Neural crest cell (in vitro differentiated cells): ENCODE results near the gene A2M. TPM values are rescaled to one million over a fixed set of nuclear protein-coding genes. Genes with fewer than 3 reads are reported as not detected.

Experiments used
- DNase-seq: peaks from one replicate; pipeline ENCODE4 v3.0.0; 2021; ENCODE audit warnings: low read depth, mixed read lengths, low spot score
- H3K27ac Mint-ChIP-seq: one replicate; pipeline ENCODE4 v1.8.0; 2021; ENCODE audit warnings: mild to moderate bottlenecking, mixed read lengths; ENCODE audit not compliant: unreplicated experiment
- H3K27me3 Mint-ChIP-seq: 2 replicates; pipeline ENCODE4 v1.8.0; 2021; ENCODE audit warnings: low read depth, mild to moderate bottlenecking, mixed read lengths
- H3K36me3 Mint-ChIP-seq: 2 replicates; pipeline ENCODE4 v1.8.0; 2021; ENCODE audit warnings: low read depth, mild to moderate bottlenecking, mixed read lengths
- H3K4me1 Mint-ChIP-seq: 2 replicates; pipeline ENCODE4 v1.8.0; 2021; ENCODE audit warnings: mixed read lengths
- H3K4me3 Mint-ChIP-seq: one replicate; pipeline ENCODE4 v1.8.0; 2021; ENCODE audit warnings: mild to moderate bottlenecking, mixed read lengths
- H3K9me3 Mint-ChIP-seq: 2 replicates; pipeline ENCODE4 v1.8.0; 2021; ENCODE audit warnings: mixed read lengths
- total RNA-seq: library from RNA; stranded (reverse); gene quantifications from 2 replicates; pipeline ENCODE4 v1.2.1, GENCODE V29; 2021
- TF ChIP-seq, protein P1 (sequence below): fragments of 200-600 bp; sonication (generic); conservative IDR thresholded peaks from 2 replicates; pipeline ENCODE4 v1.5.0; 2021; ENCODE audit warnings: antibody characterized with exemption, mild to moderate bottlenecking

The A2M gene
- total RNA-seq, 1 donor from 2014 or later: 66.4 TPM

DNA sequence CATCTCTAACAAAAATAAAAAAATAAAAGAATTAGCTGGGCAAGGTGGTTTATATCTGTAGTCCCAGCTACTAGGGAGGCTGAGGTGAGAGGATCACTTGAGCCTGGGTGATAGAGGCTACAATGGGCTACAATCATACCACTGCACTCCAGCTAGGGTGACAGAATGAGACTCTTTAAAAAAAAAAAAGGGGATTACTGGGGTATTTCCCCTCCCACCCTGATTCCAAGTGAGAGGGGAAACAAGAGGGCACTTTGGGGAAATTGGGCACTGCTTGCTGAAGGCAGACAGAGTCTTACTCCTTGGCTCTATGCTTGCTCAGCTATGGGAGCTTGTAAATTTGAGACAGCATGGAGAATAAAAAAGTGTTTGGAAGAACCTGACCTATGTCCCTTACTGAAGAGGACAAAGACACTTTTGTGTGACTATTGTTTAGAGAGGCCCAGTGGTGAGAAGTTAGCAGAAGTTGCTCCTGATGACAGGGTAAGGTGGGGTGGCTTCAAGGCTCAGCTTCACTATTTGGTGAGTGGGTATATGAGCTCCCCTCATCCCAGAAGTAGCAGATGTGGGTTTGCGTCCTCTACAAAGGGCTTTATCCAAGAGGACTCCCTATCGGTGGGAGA lies 82.3 kb downstream of the A2M start:
- no peak overlapping the region for H3K27ac Mint-ChIP-seq
- H3K4me3 Mint-ChIP-seq: no peak overlapping the region
- TF ChIP-seq, protein P1, sequence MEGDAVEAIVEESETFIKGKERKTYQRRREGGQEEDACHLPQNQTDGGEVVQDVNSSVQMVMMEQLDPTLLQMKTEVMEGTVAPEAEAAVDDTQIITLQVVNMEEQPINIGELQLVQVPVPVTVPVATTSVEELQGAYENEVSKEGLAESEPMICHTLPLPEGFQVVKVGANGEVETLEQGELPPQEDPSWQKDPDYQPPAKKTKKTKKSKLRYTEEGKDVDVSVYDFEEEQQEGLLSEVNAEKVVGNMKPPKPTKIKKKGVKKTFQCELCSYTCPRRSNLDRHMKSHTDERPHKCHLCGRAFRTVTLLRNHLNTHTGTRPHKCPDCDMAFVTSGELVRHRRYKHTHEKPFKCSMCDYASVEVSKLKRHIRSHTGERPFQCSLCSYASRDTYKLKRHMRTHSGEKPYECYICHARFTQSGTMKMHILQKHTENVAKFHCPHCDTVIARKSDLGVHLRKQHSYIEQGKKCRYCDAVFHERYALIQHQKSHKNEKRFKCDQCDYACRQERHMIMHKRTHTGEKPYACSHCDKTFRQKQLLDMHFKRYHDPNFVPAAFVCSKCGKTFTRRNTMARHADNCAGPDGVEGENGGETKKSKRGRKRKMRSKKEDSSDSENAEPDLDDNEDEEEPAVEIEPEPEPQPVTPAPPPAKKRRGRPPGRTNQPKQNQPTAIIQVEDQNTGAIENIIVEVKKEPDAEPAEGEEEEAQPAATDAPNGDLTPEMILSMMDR: no peak
- peaks cover 4% of the 10 kb centered on the region for H3K4me1 Mint-ChIP-seq
- H3K27me3 Mint-ChIP-seq: no peaks in the 10 kb centered on the region
- no peak for DNase-seq
- H3K9me3 Mint-ChIP-seq: peaks cover 2% of the 10 kb centered on the region
- H3K36me3 Mint-ChIP-seq: no peaks in the 10 kb centered on the region

DNA sequence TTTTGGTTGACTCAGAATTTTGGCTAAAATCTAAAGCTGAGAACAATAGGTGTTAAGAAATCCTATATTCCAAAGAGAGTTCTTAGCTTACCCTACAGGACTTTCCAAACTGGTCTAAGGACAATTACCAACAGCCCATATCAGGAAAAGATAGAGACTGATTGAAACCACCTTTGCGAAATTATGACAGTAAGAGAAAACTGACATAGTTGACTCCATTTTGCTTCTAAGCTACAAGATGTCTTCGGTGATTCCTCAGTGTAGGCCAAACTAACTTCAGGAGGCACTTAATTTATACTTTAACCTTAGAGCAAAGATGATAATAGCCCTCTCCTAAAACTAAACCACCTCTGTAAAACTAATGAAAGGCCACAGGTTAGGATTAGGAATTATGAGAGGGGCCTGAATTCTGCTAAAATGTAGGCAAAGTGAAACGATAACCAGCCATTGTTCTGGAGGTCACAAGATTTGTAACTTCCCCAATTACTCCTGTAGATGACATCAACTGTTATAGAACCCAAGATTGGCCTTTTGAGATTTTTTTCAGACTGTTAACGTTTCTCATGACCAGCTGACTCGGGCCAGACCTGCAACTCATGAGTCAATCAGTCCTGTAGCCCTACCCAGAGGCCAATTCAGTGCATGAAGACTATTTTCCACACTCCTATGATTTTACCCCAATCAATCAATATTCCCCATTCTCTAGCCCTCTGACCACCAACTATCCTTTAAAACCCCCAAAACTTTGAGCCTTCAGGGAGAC lies 83.3 kb downstream of the A2M start:
- TF ChIP-seq, protein P1: no peak
- DNase-seq: no peak
- Mint-ChIP-seq H3K9me3 (peaks cover 2% of the 10 kb centered on the region), H3K36me3 (no peaks in the 10 kb centered on the region), H3K27ac (no peak overlapping the region), H3K4me1 (peaks cover 4% of the 10 kb centered on the region), H3K27me3 (no peaks in the 10 kb centered on the region), H3K4me3 (no peak overlapping the region)

DNA sequence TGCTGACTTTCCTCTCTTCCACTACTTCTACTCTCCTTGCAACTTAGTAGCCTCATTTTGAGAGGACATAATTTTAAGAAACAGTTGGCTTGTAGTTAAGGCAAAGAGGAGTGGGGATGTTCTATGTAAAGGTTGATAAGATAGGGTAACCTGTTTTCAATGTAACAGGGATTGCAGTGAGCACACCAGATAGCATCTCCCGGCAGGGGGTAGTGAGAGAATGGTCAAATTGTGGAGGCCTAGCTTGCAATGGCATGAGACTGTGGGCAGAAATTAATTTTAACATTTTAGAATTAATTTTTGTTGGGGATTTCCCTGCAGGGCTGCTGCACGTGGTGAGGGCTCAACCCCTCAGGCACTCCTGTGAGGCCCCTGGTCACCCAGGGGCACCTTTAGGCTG lies 84.9 kb downstream of the A2M start:
- no peak for DNase-seq
- Mint-ChIP-seq H3K9me3 (peaks cover 2% of the 10 kb centered on the region), H3K27me3 (no peaks in the 10 kb centered on the region), H3K36me3 (no peaks in the 10 kb centered on the region), H3K4me1 (peaks cover 4% of the 10 kb centered on the region), H3K27ac (no peak overlapping the region), H3K4me3 (no peak overlapping the region)
- TF ChIP-seq, protein P1: no peak

DNA sequence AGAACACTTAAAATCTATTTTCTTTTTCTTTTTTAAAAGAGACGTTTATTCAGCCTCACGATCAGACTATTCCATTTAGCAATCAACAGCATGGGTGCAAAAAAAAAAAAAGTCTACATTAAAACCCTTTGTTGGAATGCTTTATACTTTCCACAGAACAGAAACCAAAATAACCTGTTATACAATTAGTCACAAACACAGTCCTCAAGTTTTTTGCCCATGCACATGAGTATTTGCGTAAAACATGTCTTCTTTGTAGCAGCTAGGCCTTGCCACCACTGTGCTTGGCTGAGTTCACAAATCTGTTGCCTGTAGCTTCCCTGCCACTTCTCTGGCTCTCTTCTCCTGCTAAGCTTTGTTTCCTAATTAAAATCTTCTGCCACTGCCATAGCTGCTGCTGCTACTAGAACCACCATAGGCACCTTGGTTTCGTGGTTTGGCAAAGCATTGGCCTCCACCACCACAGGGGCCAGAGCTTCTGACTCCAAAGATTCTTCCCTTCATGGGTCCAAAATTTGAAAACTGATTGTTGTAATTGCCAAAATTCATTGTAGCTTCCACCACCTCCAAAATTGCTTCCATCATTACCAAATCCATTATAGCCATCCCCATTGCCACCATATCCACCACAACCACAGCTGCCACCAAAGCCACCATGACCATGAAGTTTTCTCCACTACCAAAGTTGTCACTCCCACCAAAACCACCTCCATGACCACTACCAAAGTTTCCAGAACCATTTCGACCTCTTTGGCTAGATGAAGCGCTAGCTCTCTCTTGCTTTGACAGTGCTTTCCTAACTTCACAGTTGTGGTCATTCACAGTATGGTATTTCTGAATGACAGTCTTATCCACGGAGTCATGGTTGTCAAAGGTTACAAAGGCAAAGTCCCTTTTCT lies 88.3 kb downstream of the A2M start:
- TF ChIP-seq, protein P1: no peak
- Mint-ChIP-seq H3K36me3 (no peaks in the 10 kb centered on the region), H3K9me3 (peaks cover 2% of the 10 kb centered on the region), H3K27ac (no peak overlapping the region), H3K4me1 (peaks cover 4% of the 10 kb centered on the region), H3K4me3 (no peak overlapping the region), H3K27me3 (no peaks in the 10 kb centered on the region)
- DNase-seq: no peak

DNA sequence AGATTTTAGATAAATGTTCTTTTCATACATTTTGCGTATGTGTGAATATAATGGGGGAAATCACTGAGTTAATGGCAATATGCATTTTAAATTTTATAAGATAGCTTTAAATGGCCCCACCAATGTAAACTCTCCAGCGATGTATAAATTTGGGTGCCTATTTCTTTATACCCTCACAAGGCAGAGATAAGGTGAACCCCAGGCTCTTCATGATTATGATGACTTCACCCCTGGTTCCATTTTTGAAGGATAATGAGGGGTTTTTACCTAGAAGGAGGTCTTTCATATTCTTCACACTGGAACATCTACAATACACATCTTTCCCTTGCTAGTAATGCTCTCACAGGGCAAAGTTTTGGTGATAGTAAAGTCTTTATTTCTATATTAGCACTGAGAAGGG lies 91.2 kb downstream of the A2M start:
- TF ChIP-seq, protein P1: no peak
- H3K4me1 Mint-ChIP-seq: no peaks in the 10 kb centered on the region
- H3K9me3 Mint-ChIP-seq: peaks cover 5% of the 10 kb centered on the region
- H3K36me3 Mint-ChIP-seq: peaks cover 3% of the 10 kb centered on the region
- DNase-seq: no peak
- H3K27ac Mint-ChIP-seq: no peak overlapping the region
- no peaks in the 10 kb centered on the region for H3K27me3 Mint-ChIP-seq
- H3K4me3 Mint-ChIP-seq: no peak overlapping the region
